ENCODE measurements around the gene STAG1. TPM values are rescaled to one million over a fixed set of nuclear protein-coding genes. Genes with fewer than 3 reads are reported as not detected.

STAG1 gene
- total and polyA plus RNA-seq, 4 donors, result 4.6 to 28.0 (median 16.6) TPM

DNA sequence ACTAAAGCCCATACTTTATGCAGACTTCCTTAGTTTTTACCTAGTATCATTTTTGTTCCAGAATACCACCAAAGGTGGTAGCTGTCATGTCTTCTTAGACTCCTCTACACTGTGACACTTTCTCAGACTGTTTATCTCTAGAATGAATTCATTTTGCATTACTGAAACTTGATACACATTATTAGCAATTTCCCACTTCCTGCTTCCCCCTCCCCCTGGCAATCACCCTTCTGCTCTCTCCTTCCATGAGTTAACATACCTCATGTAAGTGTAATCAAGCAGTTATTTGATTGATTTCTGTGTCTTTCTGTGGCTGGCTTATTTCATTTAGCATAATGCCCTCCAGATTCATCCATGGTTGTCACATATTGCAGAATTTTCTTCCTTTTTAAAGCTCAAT lies 204.9 kb downstream of the STAG1 start:
- TF ChIP-seq RXRA (IDR thresholded peaks at IDR 0.05) (no peak), TAF1 (conservative IDR thresholded peaks at IDR 0.05) (no peak), RAD21 (IDR thresholded peaks at IDR 0.05) (no peak), EGR1 (IDR thresholded peaks at IDR 0.05; ENCODE audit: low read depth in 2 of 2) (no peak), HNF4A (conservative IDR thresholded peaks at IDR 0.05) (no peak)
- Histone ChIP-seq H3K27me3 (ENCODE audit: control insufficient read depth in 4 of 4, insufficient read depth in 4 of 4, low read length in 3 of 4) (no peaks in the 10 kb centered on the region), H3K4me3 (ENCODE audit: low read depth in 1 of 3, low read length in 3 of 3) (no peak overlapping the region), H3K4me1 (ENCODE audit: control insufficient read depth in 4 of 4, insufficient read depth in 4 of 4, low read length in 3 of 4) (peaks cover 0 to 3% (median 0%) of the 10 kb centered on the region in 4 donors), H3K9ac (ENCODE audit: low read depth in 1 of 2, low read length in 2 of 2) (no peak overlapping the region), H3K36me3 (ENCODE audit: control insufficient read depth in 4 of 4, insufficient read depth in 3 of 4, low read depth in 1 of 4, low read length in 3 of 4) (no peaks in the 10 kb centered on the region), H3K27ac (ENCODE audit: low read depth in 1 of 2, low read length in 2 of 2) (no peak overlapping the region), H3K9me3 (ENCODE audit: control insufficient read depth in 4 of 4, low read length in 3 of 4) (no peaks in the 10 kb centered on the region)
- DNase-seq (ENCODE audit: low spot score), result no peak

DNA sequence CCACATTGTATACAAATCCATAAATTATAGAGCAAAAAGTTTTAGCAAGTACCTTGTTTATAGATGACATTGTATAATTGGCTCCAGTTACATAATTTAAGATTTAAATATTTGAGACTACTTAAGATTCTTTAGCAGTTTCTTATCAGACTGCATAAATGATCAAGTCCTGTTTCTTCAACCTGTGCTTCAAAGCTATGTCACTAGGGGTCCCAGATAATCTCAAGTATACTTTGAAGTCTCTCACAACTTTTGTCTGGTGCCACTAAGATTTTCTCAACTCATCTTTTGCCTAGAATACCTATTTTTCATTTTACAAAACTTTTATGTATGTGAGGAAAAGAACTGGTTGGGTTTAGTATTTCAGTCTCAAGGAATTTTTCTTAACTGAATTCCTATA lies 205.5 kb downstream of the STAG1 start:
- Histone ChIP-seq H3K36me3 (ENCODE audit: control insufficient read depth in 4 of 4, insufficient read depth in 3 of 4, low read depth in 1 of 4, low read length in 3 of 4) (no peaks in the 10 kb centered on the region), H3K4me3 (ENCODE audit: low read depth in 1 of 3, low read length in 3 of 3) (no peak overlapping the region), H3K4me1 (ENCODE audit: control insufficient read depth in 4 of 4, insufficient read depth in 4 of 4, low read length in 3 of 4) (peaks cover 0 to 3% (median 0%) of the 10 kb centered on the region in 4 donors), H3K27me3 (ENCODE audit: control insufficient read depth in 4 of 4, insufficient read depth in 4 of 4, low read length in 3 of 4) (no peaks in the 10 kb centered on the region), H3K9me3 (ENCODE audit: control insufficient read depth in 4 of 4, low read length in 3 of 4) (no peaks in the 10 kb centered on the region), H3K9ac (ENCODE audit: low read depth in 1 of 2, low read length in 2 of 2) (no peak overlapping the region), H3K27ac (ENCODE audit: low read depth in 1 of 2, low read length in 2 of 2) (no peak overlapping the region)
- no peak for TF ChIP-seq RAD21 (IDR thresholded peaks at IDR 0.05)
- TF ChIP-seq GABPA (IDR thresholded peaks at IDR 0.05 in 1 of 2, conservative IDR thresholded peaks at IDR 0.05 in 1 of 2), result no peak
- TF ChIP-seq RXRA (IDR thresholded peaks at IDR 0.05), result no peak
- no peak for TF ChIP-seq FOXA2 (IDR thresholded peaks at IDR 0.05)
- no peak for DNase-seq (ENCODE audit: low spot score)

DNA sequence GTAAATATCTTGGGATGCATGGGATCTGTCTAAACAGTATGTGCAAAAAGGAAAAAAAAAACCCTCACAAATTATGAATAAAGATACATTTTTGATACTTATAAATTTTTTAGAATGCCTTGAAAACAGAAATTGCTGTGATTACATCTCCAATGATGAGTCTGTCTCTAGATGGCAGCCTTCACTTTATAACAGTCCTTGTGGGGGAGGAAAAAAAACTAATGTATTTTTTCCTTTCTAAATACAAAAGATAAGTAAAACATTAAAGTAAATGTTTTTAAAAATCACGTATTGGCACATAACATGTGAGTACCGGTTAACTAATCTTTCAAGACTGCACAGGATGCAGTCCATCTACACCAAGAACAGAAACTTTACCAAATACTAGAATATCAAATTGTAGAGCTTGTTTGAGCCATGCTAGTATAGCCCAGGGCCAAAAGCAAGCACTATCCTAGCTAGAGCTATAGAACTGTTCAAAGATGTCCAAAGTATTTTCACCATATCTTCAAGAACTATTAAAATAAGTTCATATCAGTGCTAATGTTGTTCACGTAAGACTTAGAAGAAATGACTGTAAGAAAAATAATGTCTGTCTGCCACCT lies 206.4 kb downstream of the STAG1 start:
- H3K4me3 ChIP-seq (ENCODE audit: low read depth in 1 of 3, low read length in 3 of 3), result no peak overlapping the region
- DNase-seq (ENCODE audit: low spot score), result no peak
- 57% methylated on average over 3 of the region's 3 CpGs for WGBS
- peak overlapping the region in 1 of 2 donors; percentile 12 for H3K9ac ChIP-seq (ENCODE audit: low read depth in 1 of 2, low read length in 2 of 2)
- peaks cover 0 to 3% (median 0%) of the 10 kb centered on the region in 4 donors for H3K4me1 ChIP-seq (ENCODE audit: control insufficient read depth in 4 of 4, insufficient read depth in 4 of 4, low read length in 3 of 4)
- H3K36me3 ChIP-seq (ENCODE audit: control insufficient read depth in 4 of 4, insufficient read depth in 3 of 4, low read depth in 1 of 4, low read length in 3 of 4), result no peaks in the 10 kb centered on the region
- no peaks in the 10 kb centered on the region for H3K9me3 ChIP-seq (ENCODE audit: control insufficient read depth in 4 of 4, low read length in 3 of 4)
- H3K27me3 ChIP-seq (ENCODE audit: control insufficient read depth in 4 of 4, insufficient read depth in 4 of 4, low read length in 3 of 4), result no peaks in the 10 kb centered on the region
- TF ChIP-seq RAD21 (IDR thresholded peaks at IDR 0.05), result peak; percentile 71 to 77
- no peak for TF ChIP-seq HNF4G (IDR thresholded peaks at IDR 0.05)
- TF ChIP-seq, protein P1, sequence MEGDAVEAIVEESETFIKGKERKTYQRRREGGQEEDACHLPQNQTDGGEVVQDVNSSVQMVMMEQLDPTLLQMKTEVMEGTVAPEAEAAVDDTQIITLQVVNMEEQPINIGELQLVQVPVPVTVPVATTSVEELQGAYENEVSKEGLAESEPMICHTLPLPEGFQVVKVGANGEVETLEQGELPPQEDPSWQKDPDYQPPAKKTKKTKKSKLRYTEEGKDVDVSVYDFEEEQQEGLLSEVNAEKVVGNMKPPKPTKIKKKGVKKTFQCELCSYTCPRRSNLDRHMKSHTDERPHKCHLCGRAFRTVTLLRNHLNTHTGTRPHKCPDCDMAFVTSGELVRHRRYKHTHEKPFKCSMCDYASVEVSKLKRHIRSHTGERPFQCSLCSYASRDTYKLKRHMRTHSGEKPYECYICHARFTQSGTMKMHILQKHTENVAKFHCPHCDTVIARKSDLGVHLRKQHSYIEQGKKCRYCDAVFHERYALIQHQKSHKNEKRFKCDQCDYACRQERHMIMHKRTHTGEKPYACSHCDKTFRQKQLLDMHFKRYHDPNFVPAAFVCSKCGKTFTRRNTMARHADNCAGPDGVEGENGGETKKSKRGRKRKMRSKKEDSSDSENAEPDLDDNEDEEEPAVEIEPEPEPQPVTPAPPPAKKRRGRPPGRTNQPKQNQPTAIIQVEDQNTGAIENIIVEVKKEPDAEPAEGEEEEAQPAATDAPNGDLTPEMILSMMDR (IDR thresholded peaks at IDR 0.05; ENCODE audit: low read depth, low read length, missing input control), result peak; percentile 33
- H3K27ac ChIP-seq (ENCODE audit: low read depth in 1 of 2, low read length in 2 of 2), result no peak overlapping the region

DNA sequence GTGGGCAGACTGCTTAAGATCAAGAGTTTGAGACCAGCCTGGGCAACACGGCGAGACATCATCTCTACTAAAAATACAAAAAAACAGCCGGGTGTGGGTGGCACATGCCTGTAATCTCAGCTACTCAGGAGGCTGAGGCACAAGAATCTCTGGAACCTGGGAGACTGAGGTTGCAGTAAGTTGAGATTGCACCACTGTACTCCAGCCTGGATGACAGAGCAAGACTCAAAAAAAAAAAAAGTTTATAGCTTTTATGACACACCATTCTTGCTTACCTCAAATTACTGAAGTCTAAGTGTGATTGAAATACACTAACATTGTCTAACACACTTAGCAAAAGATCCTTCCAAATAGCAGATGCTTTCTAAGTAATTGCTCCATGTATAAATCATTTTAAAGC lies 207.6 kb downstream of the STAG1 start:
- WGBS, result 94% methylated on average over 3 of the region's 3 CpGs
- Histone ChIP-seq H3K27ac (ENCODE audit: low read depth in 1 of 2, low read length in 2 of 2) (no peak overlapping the region), H3K4me3 (ENCODE audit: low read depth in 1 of 3, low read length in 3 of 3) (no peak overlapping the region), H3K27me3 (ENCODE audit: control insufficient read depth in 4 of 4, insufficient read depth in 4 of 4, low read length in 3 of 4) (no peaks in the 10 kb centered on the region), H3K9ac (ENCODE audit: low read depth in 1 of 2, low read length in 2 of 2) (no peak overlapping the region), H3K36me3 (ENCODE audit: control insufficient read depth in 4 of 4, insufficient read depth in 3 of 4, low read depth in 1 of 4, low read length in 3 of 4) (no peaks in the 10 kb centered on the region), H3K4me1 (ENCODE audit: control insufficient read depth in 4 of 4, insufficient read depth in 4 of 4, low read length in 3 of 4) (peaks cover 0 to 3% (median 0%) of the 10 kb centered on the region in 4 donors), H3K9me3 (ENCODE audit: control insufficient read depth in 4 of 4, low read length in 3 of 4) (no peaks in the 10 kb centered on the region)
- no peak for DNase-seq (ENCODE audit: low spot score)
- TF ChIP-seq RAD21 (IDR thresholded peaks at IDR 0.05) (no peak), SP1 (IDR thresholded peaks at IDR 0.05) (no peak), FOXA1 (IDR thresholded peaks at IDR 0.05) (no peak), HNF4G (IDR thresholded peaks at IDR 0.05) (no peak), HNF4A (conservative IDR thresholded peaks at IDR 0.05) (no peak), FOXA2 (IDR thresholded peaks at IDR 0.05) (no peak), GABPA (IDR thresholded peaks at IDR 0.05 in 1 of 2, conservative IDR thresholded peaks at IDR 0.05 in 1 of 2) (no peak), YY1 (IDR thresholded peaks at IDR 0.05) (no peak), JUND (IDR thresholded peaks at IDR 0.05) (no peak)
- TF ChIP-seq, protein P2, sequence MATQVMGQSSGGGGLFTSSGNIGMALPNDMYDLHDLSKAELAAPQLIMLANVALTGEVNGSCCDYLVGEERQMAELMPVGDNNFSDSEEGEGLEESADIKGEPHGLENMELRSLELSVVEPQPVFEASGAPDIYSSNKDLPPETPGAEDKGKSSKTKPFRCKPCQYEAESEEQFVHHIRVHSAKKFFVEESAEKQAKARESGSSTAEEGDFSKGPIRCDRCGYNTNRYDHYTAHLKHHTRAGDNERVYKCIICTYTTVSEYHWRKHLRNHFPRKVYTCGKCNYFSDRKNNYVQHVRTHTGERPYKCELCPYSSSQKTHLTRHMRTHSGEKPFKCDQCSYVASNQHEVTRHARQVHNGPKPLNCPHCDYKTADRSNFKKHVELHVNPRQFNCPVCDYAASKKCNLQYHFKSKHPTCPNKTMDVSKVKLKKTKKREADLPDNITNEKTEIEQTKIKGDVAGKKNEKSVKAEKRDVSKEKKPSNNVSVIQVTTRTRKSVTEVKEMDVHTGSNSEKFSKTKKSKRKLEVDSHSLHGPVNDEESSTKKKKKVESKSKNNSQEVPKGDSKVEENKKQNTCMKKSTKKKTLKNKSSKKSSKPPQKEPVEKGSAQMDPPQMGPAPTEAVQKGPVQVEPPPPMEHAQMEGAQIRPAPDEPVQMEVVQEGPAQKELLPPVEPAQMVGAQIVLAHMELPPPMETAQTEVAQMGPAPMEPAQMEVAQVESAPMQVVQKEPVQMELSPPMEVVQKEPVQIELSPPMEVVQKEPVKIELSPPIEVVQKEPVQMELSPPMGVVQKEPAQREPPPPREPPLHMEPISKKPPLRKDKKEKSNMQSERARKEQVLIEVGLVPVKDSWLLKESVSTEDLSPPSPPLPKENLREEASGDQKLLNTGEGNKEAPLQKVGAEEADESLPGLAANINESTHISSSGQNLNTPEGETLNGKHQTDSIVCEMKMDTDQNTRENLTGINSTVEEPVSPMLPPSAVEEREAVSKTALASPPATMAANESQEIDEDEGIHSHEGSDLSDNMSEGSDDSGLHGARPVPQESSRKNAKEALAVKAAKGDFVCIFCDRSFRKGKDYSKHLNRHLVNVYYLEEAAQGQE (IDR thresholded peaks at IDR 0.05), result no peak
- TF ChIP-seq, protein P3, sequence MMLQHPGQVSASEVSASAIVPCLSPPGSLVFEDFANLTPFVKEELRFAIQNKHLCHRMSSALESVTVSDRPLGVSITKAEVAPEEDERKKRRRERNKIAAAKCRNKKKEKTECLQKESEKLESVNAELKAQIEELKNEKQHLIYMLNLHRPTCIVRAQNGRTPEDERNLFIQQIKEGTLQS (IDR thresholded peaks at IDR 0.05), result no peak
- TF ChIP-seq, protein P4, sequence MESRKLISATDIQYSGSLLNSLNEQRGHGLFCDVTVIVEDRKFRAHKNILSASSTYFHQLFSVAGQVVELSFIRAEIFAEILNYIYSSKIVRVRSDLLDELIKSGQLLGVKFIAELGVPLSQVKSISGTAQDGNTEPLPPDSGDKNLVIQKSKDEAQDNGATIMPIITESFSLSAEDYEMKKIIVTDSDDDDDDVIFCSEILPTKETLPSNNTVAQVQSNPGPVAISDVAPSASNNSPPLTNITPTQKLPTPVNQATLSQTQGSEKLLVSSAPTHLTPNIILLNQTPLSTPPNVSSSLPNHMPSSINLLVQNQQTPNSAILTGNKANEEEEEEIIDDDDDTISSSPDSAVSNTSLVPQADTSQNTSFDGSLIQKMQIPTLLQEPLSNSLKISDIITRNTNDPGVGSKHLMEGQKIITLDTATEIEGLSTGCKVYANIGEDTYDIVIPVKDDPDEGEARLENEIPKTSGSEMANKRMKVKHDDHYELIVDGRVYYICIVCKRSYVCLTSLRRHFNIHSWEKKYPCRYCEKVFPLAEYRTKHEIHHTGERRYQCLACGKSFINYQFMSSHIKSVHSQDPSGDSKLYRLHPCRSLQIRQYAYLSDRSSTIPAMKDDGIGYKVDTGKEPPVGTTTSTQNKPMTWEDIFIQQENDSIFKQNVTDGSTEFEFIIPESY (IDR thresholded peaks at IDR 0.05), result no peak
